Neutrophil (primary cell): Measurements from ENCODE around the gene LILRB2.
"Not testable (repeated sequence)": the region's sequence is repeated elsewhere in the genome, so short reads cannot be mapped to it uniquely, and the experiment has no call there.

Source experiments
- H3K27ac ChIP-seq: fragments of 200-600 bp; sonication (generic); 2 replicates; pipeline ENCODE4 v1.5.1; 2016; ENCODE audit warnings: mild to moderate bottlenecking, moderate library complexity
- H3K27me3 ChIP-seq: fragments of 200-600 bp; sonication (generic); 2 replicates; pipeline ENCODE4 v1.6.0; 2016; ENCODE audit warnings: mild to moderate bottlenecking
- H3K36me3 ChIP-seq: fragments of 200-600 bp; sonication (generic); 2 replicates; pipeline ENCODE4 v1.5.1; 2017
- H3K4me1 ChIP-seq, 2 experiments: fragments of 200-600 bp in 1 of 2; sonication (generic) in 1 of 2; 1 replicate in 1 of 2; 2 replicates in 1 of 2; pipeline versions ENCODE4 v1.5.1 to v1.6.1; 2013 to 2016; ENCODE audit warnings: low read depth in 1 of 2, low read length in 1 of 2, mild to moderate bottlenecking in 1 of 2, moderate library complexity in 1 of 2; ENCODE audit not compliant: control insufficient read depth in 1 of 2, insufficient read depth in 1 of 2
- H3K4me3 ChIP-seq, 2 experiments: fragments of 200-600 bp in 1 of 2; sonication (generic) in 1 of 2; 1 replicate in 1 of 2; 2 replicates in 1 of 2; pipeline ENCODE4 v1.5.1; 2013 to 2016; ENCODE audit warnings: low read depth in 1 of 2, low read length in 1 of 2, mild to moderate bottlenecking in 1 of 2, moderate library complexity in 1 of 2
- H3K9me3 ChIP-seq: fragments of 200-600 bp; sonication (generic); 2 replicates; pipeline ENCODE4 v1.5.1; 2016
- TF ChIP-seq, protein P1 (sequence below): fragments of 200-600 bp; sonication (generic); IDR thresholded peaks from 2 replicates; pipeline ENCODE4 v1.5.1; 2016; ENCODE audit warnings: antibody characterized with exemption

The LILRB2 gene

GRCh38 chr19:54287456-54287855, 6.5 kb upstream of the LILRB2 start:
- Histone ChIP-seq H3K27ac (no peak overlapping the region), H3K4me1 (peaks cover 41 to 42% of the 10 kb centered on the region in 2 experiments), H3K27me3 (peaks cover 10% of the 10 kb centered on the region), H3K4me3 (no peak overlapping the region), H3K36me3 (no peaks in the 10 kb centered on the region), H3K9me3 (no peaks in the 10 kb centered on the region)
- TF ChIP-seq, protein P1, sequence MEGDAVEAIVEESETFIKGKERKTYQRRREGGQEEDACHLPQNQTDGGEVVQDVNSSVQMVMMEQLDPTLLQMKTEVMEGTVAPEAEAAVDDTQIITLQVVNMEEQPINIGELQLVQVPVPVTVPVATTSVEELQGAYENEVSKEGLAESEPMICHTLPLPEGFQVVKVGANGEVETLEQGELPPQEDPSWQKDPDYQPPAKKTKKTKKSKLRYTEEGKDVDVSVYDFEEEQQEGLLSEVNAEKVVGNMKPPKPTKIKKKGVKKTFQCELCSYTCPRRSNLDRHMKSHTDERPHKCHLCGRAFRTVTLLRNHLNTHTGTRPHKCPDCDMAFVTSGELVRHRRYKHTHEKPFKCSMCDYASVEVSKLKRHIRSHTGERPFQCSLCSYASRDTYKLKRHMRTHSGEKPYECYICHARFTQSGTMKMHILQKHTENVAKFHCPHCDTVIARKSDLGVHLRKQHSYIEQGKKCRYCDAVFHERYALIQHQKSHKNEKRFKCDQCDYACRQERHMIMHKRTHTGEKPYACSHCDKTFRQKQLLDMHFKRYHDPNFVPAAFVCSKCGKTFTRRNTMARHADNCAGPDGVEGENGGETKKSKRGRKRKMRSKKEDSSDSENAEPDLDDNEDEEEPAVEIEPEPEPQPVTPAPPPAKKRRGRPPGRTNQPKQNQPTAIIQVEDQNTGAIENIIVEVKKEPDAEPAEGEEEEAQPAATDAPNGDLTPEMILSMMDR: no peak

DNA sequence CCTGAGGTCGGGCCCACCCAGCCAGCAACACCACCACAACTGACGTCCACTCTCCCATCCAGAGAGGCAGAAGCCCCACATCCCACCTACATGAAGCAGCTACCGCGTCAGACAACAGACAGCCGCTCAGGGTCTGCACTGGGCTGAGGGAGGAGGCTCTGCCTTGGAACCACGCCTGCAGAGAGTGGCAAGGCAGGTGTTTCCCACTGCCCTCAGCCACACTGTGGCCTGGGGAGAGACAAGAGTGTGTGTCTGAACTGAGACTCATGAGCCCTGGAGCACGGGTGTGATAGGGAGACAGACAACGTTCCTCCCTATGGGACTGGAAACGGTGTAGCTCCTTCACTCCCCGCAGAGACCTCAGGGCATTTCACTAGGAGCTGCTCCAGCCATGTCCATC, 5.4 kb upstream of the LILRB2 start:
- H3K4me3 ChIP-seq, H3K9me3 ChIP-seq, H3K27me3 ChIP-seq, H3K27ac ChIP-seq, H3K36me3 ChIP-seq: not testable (repeated sequence)
- H3K4me1 ChIP-seq: peaks cover 52 to 54% of the 10 kb centered on the region in 2 experiments

DNA sequence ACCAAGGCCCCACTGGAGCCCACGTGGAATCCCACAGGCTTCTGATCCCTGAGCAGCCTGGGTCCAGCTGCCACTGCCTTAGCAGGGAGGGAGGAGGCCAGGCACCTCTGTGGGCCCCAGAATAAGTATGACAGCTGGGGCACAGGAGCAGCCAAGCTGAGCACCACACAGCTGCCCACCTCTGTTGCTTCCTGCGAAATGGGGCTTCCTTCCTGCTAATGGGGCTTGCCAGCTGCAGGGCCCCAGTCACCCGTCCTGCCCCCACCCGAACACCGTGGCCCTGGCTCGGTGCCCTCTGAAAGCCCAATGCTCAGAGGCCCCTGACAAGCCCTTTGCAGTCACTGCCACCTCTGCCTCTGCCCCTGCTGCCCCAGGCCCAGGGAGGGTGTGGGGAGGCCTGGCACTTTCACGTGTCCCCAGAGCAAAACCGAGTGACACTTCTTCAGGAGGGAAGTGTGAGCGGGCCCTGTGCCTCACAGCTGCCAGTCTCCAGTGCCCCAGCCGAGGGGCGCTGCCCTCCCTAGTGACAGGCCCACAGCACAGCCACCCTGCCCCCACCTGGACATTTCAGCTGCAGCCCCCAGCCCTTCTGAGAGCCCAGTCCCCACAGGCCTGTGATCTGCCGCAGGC, 4.6 kb upstream of the LILRB2 start:
- H3K36me3 ChIP-seq, H3K9me3 ChIP-seq: not testable (repeated sequence)
- peak overlapping the region; percentile 46 for H3K27ac ChIP-seq

GRCh38 chr19:54282686-54283470, 2.0 kb upstream of the LILRB2 start:
- TF ChIP-seq, protein P1: no peak
- H3K27me3 ChIP-seq: no peaks in the 10 kb centered on the region
- peaks cover 79 to 87% of the 10 kb centered on the region in 2 experiments for H3K4me1 ChIP-seq
- H3K36me3 ChIP-seq: peaks cover 20% of the 10 kb centered on the region
- H3K27ac ChIP-seq: peak overlapping the region; percentile 98
- no peaks in the 10 kb centered on the region for H3K9me3 ChIP-seq
- peak overlapping the region; percentile 38 to 73 for H3K4me3 ChIP-seq

More for the DNA sequence above, 4.6 kb upstream of the LILRB2 start:
- peaks cover 58 to 61% of the 10 kb centered on the region in 2 experiments for H3K4me1 ChIP-seq
- H3K4me3 ChIP-seq, H3K27me3 ChIP-seq: not testable (repeated sequence)

DNA sequence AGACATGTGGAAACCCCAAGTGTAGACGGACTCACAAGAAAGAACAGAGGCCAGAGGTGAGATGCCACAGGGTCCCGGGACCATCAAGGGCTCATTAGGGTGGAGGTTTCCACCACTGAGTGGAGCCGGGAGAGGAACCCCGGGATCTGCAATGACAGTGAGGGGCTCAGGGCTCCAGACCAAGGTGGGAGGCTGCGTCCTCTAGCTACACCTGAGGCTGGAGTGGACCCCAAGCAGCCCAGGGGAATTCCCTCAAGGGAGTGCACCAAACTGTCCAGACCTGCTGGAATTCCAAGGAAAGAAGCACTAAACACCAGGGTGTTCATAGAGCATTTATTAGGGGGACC, 792 bp upstream of the LILRB2 start:
- Histone ChIP-seq H3K4me1 (peaks cover 85 to 96% of the 10 kb centered on the region in 2 experiments), H3K4me3 (peak overlapping the region; percentile 73 to 88), H3K36me3 (peaks cover 32% of the 10 kb centered on the region), H3K27ac (peak overlapping the region; percentile 98)
- not testable (repeated sequence) for H3K9me3 ChIP-seq, H3K27me3 ChIP-seq

GRCh38 chr19:54280441-54280840, 469 bp downstream of the LILRB2 start:
- not testable (repeated sequence) for H3K27me3 ChIP-seq, H3K9me3 ChIP-seq
- peaks cover 45% of the 10 kb centered on the region for H3K36me3 ChIP-seq
- peak overlapping the region; percentile 73 to 88 for H3K4me3 ChIP-seq
- H3K4me1 ChIP-seq: peaks cover 73 to 86% of the 10 kb centered on the region in 2 experiments
- peak overlapping the region; percentile 98 for H3K27ac ChIP-seq

- Histone ChIP-seq H3K4me3 (peak overlapping the region; percentile 73 to 88), H3K4me1 (peaks cover 69 to 82% of the 10 kb centered on the region in 2 experiments), H3K36me3 (peaks cover 49% of the 10 kb centered on the region)
Observed at GRCh38 chr19:54280025-54280424, 885 bp downstream of the LILRB2 start.

DNA sequence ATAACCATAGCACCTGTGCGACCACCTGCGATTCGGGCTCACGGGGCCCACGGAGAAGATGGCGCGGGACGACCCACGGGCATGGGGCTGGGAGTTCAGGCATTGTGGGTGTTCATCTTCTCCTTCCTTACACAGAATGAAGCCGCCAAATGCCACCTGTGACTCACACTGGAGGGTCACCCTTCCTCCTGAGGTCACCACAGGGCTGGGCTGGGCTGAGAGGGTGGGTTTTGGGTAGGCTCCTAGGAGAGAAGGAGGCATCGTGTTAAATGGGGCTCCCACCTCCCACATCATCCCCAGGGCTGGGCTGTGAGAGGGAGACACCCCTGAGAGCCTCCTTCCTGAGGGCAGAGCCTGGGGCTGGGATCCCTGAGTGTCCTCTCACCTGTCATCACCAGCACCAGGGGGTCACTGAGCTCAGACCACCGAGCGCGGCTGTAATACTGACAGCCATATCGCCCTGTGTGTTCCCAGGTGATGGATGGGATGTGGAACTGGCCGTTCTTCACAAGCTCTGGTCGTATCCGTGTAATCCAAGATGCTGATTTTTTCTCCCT, 1.4 kb downstream of the LILRB2 start:
- Histone ChIP-seq H3K9me3 (no peaks in the 10 kb centered on the region), H3K4me1 (peaks cover 65 to 79% of the 10 kb centered on the region in 2 experiments), H3K4me3 (peak overlapping the region; percentile 73 to 88), H3K27ac (peak overlapping the region; percentile 98), H3K27me3 (no peaks in the 10 kb centered on the region), H3K36me3 (peaks cover 54% of the 10 kb centered on the region)
- TF ChIP-seq, protein P1: no peak

More at GRCh38 chr19:54280025-54280424, 885 bp downstream of the LILRB2 start:
- not testable (repeated sequence) for H3K27me3 ChIP-seq, H3K9me3 ChIP-seq
- peak overlapping the region; percentile 98 for H3K27ac ChIP-seq

- Histone ChIP-seq H3K4me3 (peak overlapping the region; percentile 73 to 88), H3K36me3 (peaks cover 62% of the 10 kb centered on the region), H3K27ac (peak overlapping the region; percentile 98), H3K4me1 (peaks cover 61 to 72% of the 10 kb centered on the region in 2 experiments)
- H3K9me3 ChIP-seq, H3K27me3 ChIP-seq: not testable (repeated sequence)
Observed at GRCh38 chr19:54278571-54279195, 2.2 kb downstream of the LILRB2 start.

- not testable (repeated sequence) for H3K9me3 ChIP-seq, H3K27me3 ChIP-seq
- Histone ChIP-seq H3K4me3 (peak overlapping the region in 1 of 2 experiments; percentile 73), H3K36me3 (peaks cover 67% of the 10 kb centered on the region), H3K27ac (peak overlapping the region; percentile 98), H3K4me1 (peaks cover 61 to 67% of the 10 kb centered on the region in 2 experiments)
Observed at GRCh38 chr19:54278056-54278455, 2.9 kb downstream of the LILRB2 start.
